H9 (cell line): Measurements from ENCODE around the gene STAMBP. TPM values are rescaled to one million over a fixed set of nuclear protein-coding genes. Genes with fewer than 3 reads are reported as not detected.

Experiments used
- DNase-seq: peaks from one replicate; pipeline ENCODE4 v3.0.0-alpha.2; 2017
- H2AFZ ChIP-seq: one replicate; pipeline ENCODE4 v1.6.1; 2013; ENCODE audit warnings: mild to moderate bottlenecking, low read length, control low read depth, moderate library complexity
- H2AK5ac ChIP-seq: 2 replicates; pipeline ENCODE4 v1.6.1; 2013; ENCODE audit warnings: low read length, control low read depth, mixed read lengths; ENCODE audit not compliant: insufficient read length
- H2BK120ac ChIP-seq: one replicate; pipeline ENCODE4 v1.6.1; 2013; ENCODE audit warnings: low read depth, mild to moderate bottlenecking, low read length, control low read depth, inconsistent platforms; ENCODE audit not compliant: poor library complexity, severe bottlenecking
- H2BK12ac ChIP-seq: 2 replicates; pipeline ENCODE4 v1.6.1; 2013; ENCODE audit warnings: low read length, control low read depth, mixed read lengths, low read depth; ENCODE audit not compliant: insufficient read length
- H2BK15ac ChIP-seq: 2 replicates; pipeline ENCODE4 v1.6.1; 2013; ENCODE audit warnings: low read depth, low read length, control low read depth
- H2BK20ac ChIP-seq: one replicate; pipeline ENCODE4 v1.6.1; 2013; ENCODE audit warnings: low read depth, mild to moderate bottlenecking, low read length, control low read depth, inconsistent platforms; ENCODE audit not compliant: poor library complexity, severe bottlenecking
- H2BK5ac ChIP-seq: 2 replicates; pipeline ENCODE4 v1.6.1; 2013; ENCODE audit warnings: low read length, control low read depth, mixed read lengths; ENCODE audit not compliant: insufficient read length
- H3K14ac ChIP-seq: 2 replicates; pipeline ENCODE4 v1.6.1; 2013; ENCODE audit warnings: low read length, control low read depth; ENCODE audit not compliant: insufficient read depth
- H3K18ac ChIP-seq: 2 replicates; pipeline ENCODE4 v1.6.1; 2013; ENCODE audit warnings: low read depth, mild to moderate bottlenecking, mixed read lengths, low read length, control low read depth; ENCODE audit not compliant: insufficient read length
- H3K23ac ChIP-seq: 2 replicates; pipeline ENCODE4 v1.6.1; 2013; ENCODE audit warnings: low read length, control low read depth, mixed read lengths, low read depth; ENCODE audit not compliant: insufficient read length
- H3K23me2 ChIP-seq: 2 replicates; pipeline ENCODE4 v1.6.1; 2013; ENCODE audit warnings: low read depth, mild to moderate bottlenecking, mixed read lengths, low read length, control low read depth; ENCODE audit not compliant: insufficient read length, poor library complexity, severe bottlenecking
- H3K27ac ChIP-seq: 2 replicates; pipeline ENCODE4 v1.5.1; 2013; ENCODE audit warnings: low read length, control low read depth, mixed read lengths, low read depth; ENCODE audit not compliant: insufficient read length
- H3K27me3 ChIP-seq: 2 replicates; pipeline ENCODE4 v1.6.1; 2013; ENCODE audit warnings: low read length, control low read depth, inconsistent platforms; ENCODE audit not compliant: insufficient read depth
- H3K4ac ChIP-seq: 2 replicates; pipeline ENCODE4 v1.6.1; 2013; ENCODE audit warnings: low read depth, mild to moderate bottlenecking, control low read depth, inconsistent platforms, low read length, moderate library complexity
- H3K4me1 ChIP-seq: 2 replicates; pipeline ENCODE4 v1.6.1; 2013; ENCODE audit warnings: low read length, control low read depth, inconsistent platforms; ENCODE audit not compliant: insufficient read depth
- H3K4me2 ChIP-seq: 2 replicates; pipeline ENCODE4 v1.6.1; 2013; ENCODE audit warnings: low read length, control low read depth, mixed read lengths; ENCODE audit not compliant: insufficient read length, insufficient read depth
- H3K56ac ChIP-seq: 2 replicates; pipeline ENCODE4 v1.6.1; 2013; ENCODE audit warnings: low read depth, mild to moderate bottlenecking, mixed read lengths, low read length, control low read depth; ENCODE audit not compliant: insufficient read length
- H3K79me1 ChIP-seq: 2 replicates; pipeline ENCODE4 v1.6.1; 2013; ENCODE audit warnings: low read depth, mild to moderate bottlenecking, moderate library complexity, low read length, control low read depth, inconsistent platforms; ENCODE audit not compliant: insufficient read depth, poor library complexity, severe bottlenecking
- H3K79me2 ChIP-seq: 2 replicates; pipeline ENCODE4 v1.6.1; 2013; ENCODE audit warnings: low read length, control low read depth, inconsistent platforms; ENCODE audit not compliant: insufficient read depth
- H3K9ac ChIP-seq: 2 replicates; pipeline ENCODE4 v1.6.1; 2013; ENCODE audit warnings: low read length, control low read depth, mixed read lengths; ENCODE audit not compliant: insufficient read length; ENCODE audit errors: extremely low read depth
- H3K9me3 ChIP-seq: one replicate; pipeline ENCODE4 v1.6.1; 2013; ENCODE audit warnings: low read depth, low read length, inconsistent platforms; ENCODE audit not compliant: control insufficient read depth
- H3T11ph ChIP-seq: one replicate; pipeline ENCODE4 v1.6.1; 2013; ENCODE audit warnings: mild to moderate bottlenecking, low read length, control low read depth, inconsistent platforms
- H4K20me1 ChIP-seq: one replicate; pipeline ENCODE4 v1.6.1; 2013; ENCODE audit not compliant: control insufficient read depth, insufficient read length, insufficient read depth
- H4K5ac ChIP-seq: 2 replicates; pipeline ENCODE4 v1.6.1; 2013; ENCODE audit warnings: low read depth, mild to moderate bottlenecking, mixed read lengths, low read length, control low read depth; ENCODE audit not compliant: insufficient read length
- H4K8ac ChIP-seq: replicated peaks from 2 replicates; pipeline ENCODE4 v1.6.1; 2013; ENCODE audit warnings: low read length, control low read depth, mixed read lengths, low read depth; ENCODE audit not compliant: insufficient read length
- H4K91ac ChIP-seq: 2 replicates; pipeline ENCODE4 v1.6.1; 2013; ENCODE audit warnings: low read depth, mild to moderate bottlenecking, moderate library complexity, mixed read lengths, low read length, control low read depth; ENCODE audit not compliant: insufficient read length
- H3K27ac Mint-ChIP-seq, 3 experiments: 2 replicates in 2 of 3; 3 replicates in 1 of 3; pipeline ENCODE4 v1.8.0; 2020 to 2021; ENCODE audit warnings: mixed read lengths in 3 of 3, mild to moderate bottlenecking in 1 of 3, moderate library complexity in 1 of 3
- H3K27me3 Mint-ChIP-seq: 2 replicates; pipeline ENCODE4 v1.8.0; 2021; ENCODE audit warnings: low read depth, mild to moderate bottlenecking, moderate library complexity, mixed read lengths
- H3K36me3 Mint-ChIP-seq, 3 experiments: 2 replicates in 2 of 3; 3 replicates in 1 of 3; pipeline ENCODE4 v1.8.0; 2020 to 2021; ENCODE audit warnings: low read depth in 3 of 3, mixed read lengths in 3 of 3; ENCODE audit not compliant: insufficient read depth in 1 of 3
- H3K4me1 Mint-ChIP-seq, 2 experiments: 2 replicates each; pipeline ENCODE4 v1.8.0; 2020; ENCODE audit warnings: mixed read lengths in 2 of 2
- H3K4me3 Mint-ChIP-seq, 2 experiments: 2 replicates in 1 of 2; 3 replicates in 1 of 2; pipeline ENCODE4 v1.8.0; 2020 to 2021; ENCODE audit warnings: mild to moderate bottlenecking in 2 of 2, mixed read lengths in 2 of 2, moderate library complexity in 1 of 2
- H3K9me3 Mint-ChIP-seq, 2 experiments: 2 replicates in 1 of 2; 3 replicates in 1 of 2; pipeline ENCODE4 v1.8.0; 2020; ENCODE audit warnings: mild to moderate bottlenecking in 2 of 2, mixed read lengths in 2 of 2, moderate library complexity in 1 of 2
- WGBS: extraction: QIAGEN DNeasy Blood & Tissue Kit; methylation state at CpG from one replicate; pipeline ENCODE4 v1.1.7; 2013; ENCODE audit warnings: missing lambda C conversion rate, low lambda C conversion rate, mixed read lengths; ENCODE audit not compliant: insufficient read length; ENCODE audit errors: extremely low coverage; 5-methylcytosine and 5-hydroxymethylcytosine counted together
- total RNA-seq: library from RNA; stranded (reverse); gene quantifications from 2 replicates; pipeline ENCODE4 v1.2.1, GENCODE V29; 2021
- TF ChIP-seq, protein P1 (sequence below): fragments of 200-600 bp; sonication (generic); conservative IDR thresholded peaks from 3 replicates; pipeline ENCODE4 v1.8.0; 2021; ENCODE audit warnings: antibody characterized with exemption, mild to moderate bottlenecking

The STAMBP gene
- total RNA-seq, 1 experiment from 2014 or later: 45.5 TPM

- Histone ChIP-seq H3K79me1 (no peaks in the 10 kb centered on the region), H3K27me3 (no peaks in the 10 kb centered on the region), H3K23ac (no peak overlapping the region), H2AK5ac (no peak overlapping the region), H3K23me2 (no peaks in the 10 kb centered on the region), H4K5ac (no peak overlapping the region), H3K4ac (no peak overlapping the region), H4K8ac (no peak overlapping the region), H2AFZ (no peak overlapping the region), H4K91ac (no peak overlapping the region), H3K79me2 (no peaks in the 10 kb centered on the region), H2BK15ac (no peak overlapping the region; the same call in 1 of the 2 replicates), H3K9me3 (no peaks in the 10 kb centered on the region), H2BK20ac (no peak overlapping the region), H2BK5ac (no peak overlapping the region), H4K20me1 (no peaks in the 10 kb centered on the region), H3K18ac (no peak overlapping the region), H3K4me2 (no peak overlapping the region), H2BK120ac (no peak overlapping the region), H3K4me1 (no peaks in the 10 kb centered on the region), H3K14ac (no peak overlapping the region), H3T11ph (no peak overlapping the region), H3K56ac (no peak overlapping the region), H2BK12ac (no peak overlapping the region), H3K9ac (no peak overlapping the region), H3K27ac (no peak overlapping the region)
- TF ChIP-seq, protein P1, sequence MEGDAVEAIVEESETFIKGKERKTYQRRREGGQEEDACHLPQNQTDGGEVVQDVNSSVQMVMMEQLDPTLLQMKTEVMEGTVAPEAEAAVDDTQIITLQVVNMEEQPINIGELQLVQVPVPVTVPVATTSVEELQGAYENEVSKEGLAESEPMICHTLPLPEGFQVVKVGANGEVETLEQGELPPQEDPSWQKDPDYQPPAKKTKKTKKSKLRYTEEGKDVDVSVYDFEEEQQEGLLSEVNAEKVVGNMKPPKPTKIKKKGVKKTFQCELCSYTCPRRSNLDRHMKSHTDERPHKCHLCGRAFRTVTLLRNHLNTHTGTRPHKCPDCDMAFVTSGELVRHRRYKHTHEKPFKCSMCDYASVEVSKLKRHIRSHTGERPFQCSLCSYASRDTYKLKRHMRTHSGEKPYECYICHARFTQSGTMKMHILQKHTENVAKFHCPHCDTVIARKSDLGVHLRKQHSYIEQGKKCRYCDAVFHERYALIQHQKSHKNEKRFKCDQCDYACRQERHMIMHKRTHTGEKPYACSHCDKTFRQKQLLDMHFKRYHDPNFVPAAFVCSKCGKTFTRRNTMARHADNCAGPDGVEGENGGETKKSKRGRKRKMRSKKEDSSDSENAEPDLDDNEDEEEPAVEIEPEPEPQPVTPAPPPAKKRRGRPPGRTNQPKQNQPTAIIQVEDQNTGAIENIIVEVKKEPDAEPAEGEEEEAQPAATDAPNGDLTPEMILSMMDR: no peak
- Mint-ChIP-seq H3K4me1 (no peaks in the 10 kb centered on the region), H3K27me3 (peaks cover 9% of the 10 kb centered on the region), H3K36me3 (no peaks in the 10 kb centered on the region), H3K27ac (no peak overlapping the region), H3K9me3 (no peaks in the 10 kb centered on the region), H3K4me3 (no peak overlapping the region)
- whole genome bisulfite sequencing: no CpG with 5 or more reads among the region's 5 CpGs
- DNase-seq: no peak
Measured at GRCh38 chr2:73915437-73915993, 86.8 kb downstream of the STAMBP start.
